ENCODE measurements around the gene PKIB.

The PKIB gene

DNA sequence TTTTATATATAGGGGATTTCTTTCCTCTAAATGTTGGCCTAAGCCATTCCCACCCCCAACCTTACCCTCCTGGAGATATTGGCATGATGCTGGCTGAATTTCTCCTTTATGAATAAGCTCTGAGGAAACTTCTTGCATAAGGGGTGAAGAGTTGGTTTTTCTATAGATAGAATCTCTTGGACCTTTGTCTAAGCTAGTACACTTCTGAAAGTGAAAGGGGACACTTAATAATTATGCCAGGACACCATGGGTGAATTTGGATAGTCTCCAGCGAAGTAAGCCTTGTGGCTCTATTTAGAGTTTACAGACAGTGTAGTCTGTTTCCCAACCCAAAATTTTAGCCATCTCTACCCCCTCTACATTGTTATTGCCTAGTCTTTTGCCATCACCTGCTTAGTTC, 142.3 kb downstream of the PKIB start:
- no peak for DNase-seq

- no peak for DNase-seq
Measured at GRCh38 chr6:122753000-122753687, 142.9 kb downstream of the PKIB start.

DNA sequence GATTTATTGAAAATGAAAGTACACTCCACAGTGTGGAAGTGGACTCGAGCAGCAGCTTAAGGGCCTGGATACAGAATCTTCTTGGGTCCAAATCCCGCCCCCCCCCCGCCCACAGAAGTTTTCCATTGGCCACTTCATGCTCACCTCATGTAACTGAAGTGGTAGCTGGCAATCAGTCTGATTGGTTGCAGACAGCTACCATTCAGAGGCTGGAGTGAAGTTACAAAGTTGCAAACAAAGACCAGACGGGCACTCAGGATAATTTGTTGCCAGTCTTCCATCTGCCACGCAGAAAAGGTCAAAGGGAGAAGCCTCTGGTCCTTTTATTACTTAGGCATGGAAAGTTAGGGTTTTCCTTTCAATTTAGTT, 143.5 kb downstream of the PKIB start:
- no peak for DNase-seq

DNA sequence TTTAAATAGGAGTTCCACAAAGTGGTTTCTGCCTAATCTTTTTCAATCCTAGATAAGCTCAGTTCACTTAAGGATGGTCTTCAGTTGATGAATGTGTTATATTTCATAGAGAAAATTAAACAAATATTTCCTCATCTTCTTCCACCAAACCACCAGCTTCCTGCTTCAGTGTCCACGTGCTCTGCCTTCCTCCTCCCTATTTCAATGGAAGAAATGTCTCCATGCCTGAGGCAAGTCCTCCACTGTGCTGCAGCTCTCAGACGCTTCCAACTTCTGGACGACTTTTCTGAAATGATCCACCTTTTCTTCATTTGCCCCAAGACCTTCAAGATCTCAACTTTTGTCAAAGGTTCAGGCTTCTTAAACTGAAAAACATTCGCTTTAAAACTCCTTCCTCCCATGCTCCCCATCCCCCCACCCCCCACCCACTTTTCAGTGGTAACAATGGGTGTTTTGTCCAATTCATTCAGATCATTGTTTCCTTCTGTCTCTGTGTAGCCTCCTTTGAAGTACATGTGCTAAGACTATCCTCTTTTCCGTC, 144.1 kb downstream of the PKIB start:
- DNase-seq: no peak

DNA sequence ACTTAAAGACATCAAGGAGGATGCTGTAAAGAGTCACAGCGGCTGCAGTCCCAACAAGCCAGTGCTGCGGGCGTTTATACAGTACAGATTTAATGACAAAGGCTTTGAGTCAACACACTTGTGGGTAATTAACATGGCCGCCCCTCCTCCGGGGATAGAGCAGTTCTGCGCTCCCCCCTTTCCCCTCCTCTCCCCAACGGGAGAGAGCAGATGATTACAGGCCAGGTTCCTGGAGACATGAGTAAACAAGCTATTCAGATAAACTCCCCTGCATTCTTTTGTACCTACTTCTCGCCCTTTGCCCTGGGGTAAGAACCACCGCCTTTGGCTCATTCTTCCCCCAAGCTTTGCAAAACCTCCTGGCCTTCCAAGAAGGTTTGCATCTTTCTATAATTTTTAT, 145.7 kb downstream of the PKIB start:
- no peak for DNase-seq

GRCh38 chr6:122758927-122759334, 148.7 kb downstream of the PKIB start:
- DNase-seq: no peak

- DNase-seq: no peak
Measured at GRCh38 chr6:122760330-122760729, 150.1 kb downstream of the PKIB start.

DNA sequence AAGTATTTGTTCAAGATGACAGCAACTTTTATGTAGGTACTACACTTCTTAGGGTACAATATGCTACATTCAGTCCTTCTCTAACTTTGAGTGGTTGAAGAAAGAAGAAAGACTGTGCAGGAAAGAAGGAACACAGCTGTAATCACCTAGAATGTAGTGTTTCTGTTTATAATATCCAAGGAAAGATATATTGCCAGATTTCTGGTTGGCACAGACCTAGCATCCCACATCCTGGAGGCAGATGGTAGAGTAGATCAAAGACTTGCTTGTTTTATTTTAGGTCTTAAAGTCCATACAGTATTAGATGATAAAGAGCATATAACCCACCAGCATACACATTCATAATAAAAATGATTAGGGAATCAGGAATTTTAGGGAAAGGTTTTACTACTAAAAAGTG, 156.1 kb downstream of the PKIB start:
- DNase-seq: no peak

- no peak for DNase-seq
Measured at GRCh38 chr6:122770835-122771601, 160.8 kb downstream of the PKIB start.

- no peak for DNase-seq
Measured at GRCh38 chr6:122772724-122773415, 162.7 kb downstream of the PKIB start.

All from NK-92 treated with Interleukin-12 subunit alpha and Interleukin-12 subunit beta, amount 100 ng/mL, for 24 hours (cell line).